ENCODE data around the gene MTMR3. TPM values are rescaled to one million over a fixed set of nuclear protein-coding genes. Genes with fewer than 3 reads are reported as not detected.

The MTMR3 gene
- polyA plus RNA-seq, 1 experiment, result 32.8 TPM

- Histone ChIP-seq H3K36me3 (ENCODE audit: control insufficient read depth, insufficient read depth, low read length) (no peaks in the 10 kb centered on the region), H3K27me3 (ENCODE audit: control insufficient read depth, insufficient read depth, low read length) (peaks cover 4% of the 10 kb centered on the region), H3K4me3 (ENCODE audit: low read depth, low read length) (no peak overlapping the region)
- ChIA-PET POLR2A (no interaction called here), CTCF (no interaction called here)
- DNase-seq (ENCODE audit: low read depth), result no peak
- no peak for TF ChIP-seq CTCF (IDR thresholded peaks at IDR 0.05; ENCODE audit: insufficient read depth, low read depth, low read length)
Measured at GRCh38 chr22:29877620-29878019, 5.4 kb upstream of the MTMR3 start.

- no peak for DNase-seq (ENCODE audit: low read depth)
- H3K36me3 ChIP-seq (ENCODE audit: control insufficient read depth, insufficient read depth, low read length), result no peaks in the 10 kb centered on the region
- TF ChIP-seq CTCF (IDR thresholded peaks at IDR 0.05; ENCODE audit: insufficient read depth, low read depth, low read length), result no peak
- ChIA-PET CTCF (no interaction called here), POLR2A (no interaction called here)
- H3K4me3 ChIP-seq (ENCODE audit: low read depth, low read length), result no peak overlapping the region
- H3K27me3 ChIP-seq (ENCODE audit: control insufficient read depth, insufficient read depth, low read length), result no peaks in the 10 kb centered on the region
Measured at GRCh38 chr22:29879753-29880152, 3.2 kb upstream of the MTMR3 start.

- DNase-seq (ENCODE audit: low read depth), result no peak
- ChIA-PET CTCF (interaction anchor here (0.6 to 2.9 kb wide), 5 partner anchors 12 to 123 kb away, joined by 3 to 8 read pairs (median 5); no protein-coding TSS in a partner anchor), POLR2A (no interaction called here)
- no peaks in the 10 kb centered on the region for H3K36me3 ChIP-seq (ENCODE audit: control insufficient read depth, insufficient read depth, low read length)
- no peak overlapping the region for H3K4me3 ChIP-seq (ENCODE audit: low read depth, low read length)
- TF ChIP-seq CTCF (IDR thresholded peaks at IDR 0.05; ENCODE audit: insufficient read depth, low read depth, low read length), result no peak
- H3K27me3 ChIP-seq (ENCODE audit: control insufficient read depth, insufficient read depth, low read length), result no peaks in the 10 kb centered on the region
Measured at GRCh38 chr22:29882716-29883044, 294 bp upstream of the MTMR3 start.

- POLR2A ChIA-PET, result no interaction called here
- DNase-seq (ENCODE audit: low read depth), result no peak
Measured at GRCh38 chr22:29883775-29884097, 762 bp downstream of the MTMR3 start.

GRCh38 chr22:29885610-29886009 is 2.6 kb downstream of the MTMR3 start:
- POLR2A ChIA-PET, result no interaction called here
- CTCF ChIA-PET, result interaction anchor here (0.5 to 1.0 kb wide), 2 partner anchors 120 to 577 kb away, joined by 3 to 5 read pairs; no protein-coding TSS in a partner anchor
- Histone ChIP-seq H3K4me3 (ENCODE audit: low read depth, low read length) (no peak overlapping the region), H3K27me3 (ENCODE audit: control insufficient read depth, insufficient read depth, low read length) (no peaks in the 10 kb centered on the region), H3K36me3 (ENCODE audit: control insufficient read depth, insufficient read depth, low read length) (no peaks in the 10 kb centered on the region)
- no peak for DNase-seq (ENCODE audit: low read depth)
- no peak for TF ChIP-seq CTCF (IDR thresholded peaks at IDR 0.05; ENCODE audit: insufficient read depth, low read depth, low read length)

More at GRCh38 chr22:29883775-29884097, 762 bp downstream of the MTMR3 start:
- Histone ChIP-seq H3K4me3 (ENCODE audit: low read depth, low read length) (peak overlapping the region; percentile 67), H3K27me3 (ENCODE audit: control insufficient read depth, insufficient read depth, low read length) (no peaks in the 10 kb centered on the region), H3K36me3 (ENCODE audit: control insufficient read depth, insufficient read depth, low read length) (no peaks in the 10 kb centered on the region)
- CTCF ChIA-PET, result interaction anchor here (0.9 to 2.9 kb wide), 2 partner anchors 27 to 122 kb away, joined by 5 to 8 read pairs; no protein-coding TSS in a partner anchor
- TF ChIP-seq CTCF (IDR thresholded peaks at IDR 0.05; ENCODE audit: insufficient read depth, low read depth, low read length), result no peak

Measured in BJ (cell line).